Epithelial cell of esophagus (primary cell): Measurements from ENCODE around the gene LPIN3.

Experiments
- DNase-seq: peaks from one replicate; pipeline ENCODE4 v3.0.0; 2010; ENCODE audit warnings: low read depth
- H3K4me3 ChIP-seq: 2 replicates; pipeline ENCODE4 v1.5.1; 2011; ENCODE audit warnings: mild to moderate bottlenecking, low read length, control low read depth
- TF ChIP-seq, protein P1 (sequence below): IDR thresholded peaks from 2 replicates; pipeline ENCODE4 v1.5.1; 2011; ENCODE audit warnings: low read depth, mild to moderate bottlenecking, low read length, control low read depth, inconsistent platforms; ENCODE audit not compliant: insufficient read depth; ENCODE audit errors: missing control alignments

Gene LPIN3, protein sequence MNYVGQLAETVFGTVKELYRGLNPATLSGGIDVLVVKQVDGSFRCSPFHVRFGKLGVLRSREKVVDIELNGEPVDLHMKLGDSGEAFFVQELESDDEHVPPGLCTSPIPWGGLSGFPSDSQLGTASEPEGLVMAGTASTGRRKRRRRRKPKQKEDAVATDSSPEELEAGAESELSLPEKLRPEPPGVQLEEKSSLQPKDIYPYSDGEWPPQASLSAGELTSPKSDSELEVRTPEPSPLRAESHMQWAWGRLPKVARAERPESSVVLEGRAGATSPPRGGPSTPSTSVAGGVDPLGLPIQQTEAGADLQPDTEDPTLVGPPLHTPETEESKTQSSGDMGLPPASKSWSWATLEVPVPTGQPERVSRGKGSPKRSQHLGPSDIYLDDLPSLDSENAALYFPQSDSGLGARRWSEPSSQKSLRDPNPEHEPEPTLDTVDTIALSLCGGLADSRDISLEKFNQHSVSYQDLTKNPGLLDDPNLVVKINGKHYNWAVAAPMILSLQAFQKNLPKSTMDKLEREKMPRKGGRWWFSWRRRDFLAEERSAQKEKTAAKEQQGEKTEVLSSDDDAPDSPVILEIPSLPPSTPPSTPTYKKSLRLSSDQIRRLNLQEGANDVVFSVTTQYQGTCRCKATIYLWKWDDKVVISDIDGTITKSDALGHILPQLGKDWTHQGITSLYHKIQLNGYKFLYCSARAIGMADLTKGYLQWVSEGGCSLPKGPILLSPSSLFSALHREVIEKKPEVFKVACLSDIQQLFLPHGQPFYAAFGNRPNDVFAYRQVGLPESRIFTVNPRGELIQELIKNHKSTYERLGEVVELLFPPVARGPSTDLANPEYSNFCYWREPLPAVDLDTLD

DNA sequence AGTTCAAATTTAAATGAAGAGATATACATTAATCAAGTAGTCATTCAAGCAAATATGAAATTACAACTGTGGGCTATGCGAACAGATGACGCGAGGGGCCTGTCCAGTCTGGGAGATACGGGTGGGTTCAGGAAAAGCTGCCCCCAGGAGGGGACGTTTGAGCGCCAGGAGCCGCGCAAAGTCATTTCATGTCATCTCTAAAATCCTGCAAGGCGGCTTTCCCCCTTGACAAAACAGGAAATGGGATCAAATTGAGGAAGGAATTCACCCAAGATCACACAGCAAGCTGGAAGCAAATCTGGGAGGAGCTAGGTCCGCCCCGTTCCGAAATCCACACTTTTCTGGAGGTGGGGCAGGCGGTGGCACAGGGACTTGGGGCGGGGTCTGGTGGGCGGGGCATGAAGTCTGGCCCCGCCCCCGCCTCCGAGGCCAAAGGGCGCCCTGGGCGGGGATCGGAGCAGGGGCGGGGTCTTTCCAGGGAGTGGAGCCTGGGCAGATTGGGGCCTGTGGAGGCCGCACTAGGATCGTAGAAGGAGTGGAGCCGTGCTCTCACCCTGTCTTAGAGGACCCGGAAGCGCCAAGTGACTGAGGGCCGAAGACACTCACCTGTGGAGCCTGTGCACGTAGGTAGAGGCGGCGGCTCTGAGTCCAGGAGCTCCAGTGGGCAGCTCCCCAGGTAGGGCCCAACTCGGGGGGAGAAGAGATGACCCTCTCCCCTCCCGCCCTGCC lies at the start of gene LPIN3:
LPIN3 (plus strand) TSS at position 495 of the 729 bp plus-strand sequence. CDS start 4,983 bp downstream, outside the sequence.
- DNase-seq, result peak; percentile 96
- TF ChIP-seq, protein P1, sequence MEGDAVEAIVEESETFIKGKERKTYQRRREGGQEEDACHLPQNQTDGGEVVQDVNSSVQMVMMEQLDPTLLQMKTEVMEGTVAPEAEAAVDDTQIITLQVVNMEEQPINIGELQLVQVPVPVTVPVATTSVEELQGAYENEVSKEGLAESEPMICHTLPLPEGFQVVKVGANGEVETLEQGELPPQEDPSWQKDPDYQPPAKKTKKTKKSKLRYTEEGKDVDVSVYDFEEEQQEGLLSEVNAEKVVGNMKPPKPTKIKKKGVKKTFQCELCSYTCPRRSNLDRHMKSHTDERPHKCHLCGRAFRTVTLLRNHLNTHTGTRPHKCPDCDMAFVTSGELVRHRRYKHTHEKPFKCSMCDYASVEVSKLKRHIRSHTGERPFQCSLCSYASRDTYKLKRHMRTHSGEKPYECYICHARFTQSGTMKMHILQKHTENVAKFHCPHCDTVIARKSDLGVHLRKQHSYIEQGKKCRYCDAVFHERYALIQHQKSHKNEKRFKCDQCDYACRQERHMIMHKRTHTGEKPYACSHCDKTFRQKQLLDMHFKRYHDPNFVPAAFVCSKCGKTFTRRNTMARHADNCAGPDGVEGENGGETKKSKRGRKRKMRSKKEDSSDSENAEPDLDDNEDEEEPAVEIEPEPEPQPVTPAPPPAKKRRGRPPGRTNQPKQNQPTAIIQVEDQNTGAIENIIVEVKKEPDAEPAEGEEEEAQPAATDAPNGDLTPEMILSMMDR, result peak; percentile 39
- peak within 1 kb of the TSS; percentile 65 for H3K4me3 ChIP-seq

GRCh38 chr20:41293269-41294037 lies 47.2 kb upstream of the LPIN3 start:
- H3K4me3 ChIP-seq, result no peak overlapping the region
- DNase-seq, result no peak
- TF ChIP-seq, protein P1, result no peak

GRCh38 chr20:41299899-41300298 lies 40.7 kb upstream of the LPIN3 start:
- no peak for DNase-seq
- H3K4me3 ChIP-seq, result no peak overlapping the region
- TF ChIP-seq, protein P1, result no peak

GRCh38 chr20:41300383-41300782 lies 40.2 kb upstream of the LPIN3 start:
- TF ChIP-seq, protein P1, result no peak
- H3K4me3 ChIP-seq, result no peak overlapping the region
- DNase-seq, result no peak

DNA sequence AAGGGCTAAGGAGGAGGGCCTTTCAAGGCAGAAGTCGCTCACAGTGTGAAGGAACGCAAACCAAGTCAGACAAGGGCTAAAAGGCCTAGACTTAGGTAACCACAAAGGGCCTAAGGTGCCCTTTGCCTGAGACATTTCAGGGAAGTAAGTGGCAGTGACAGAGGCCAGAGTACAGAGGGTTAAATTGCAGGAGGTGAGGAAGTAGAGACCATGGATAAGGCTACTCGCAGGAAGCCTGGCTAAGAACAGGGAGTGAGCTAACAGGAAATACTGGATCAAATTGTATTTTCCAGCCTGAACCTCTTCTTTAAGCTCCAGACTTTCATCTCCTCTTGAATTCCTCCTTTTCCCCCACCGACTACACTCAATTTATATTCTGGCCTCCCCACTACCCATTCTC lies 39.7 kb upstream of the LPIN3 start:
- TF ChIP-seq, protein P1, result no peak
- H3K4me3 ChIP-seq, result no peak overlapping the region
- DNase-seq, result no peak

DNA sequence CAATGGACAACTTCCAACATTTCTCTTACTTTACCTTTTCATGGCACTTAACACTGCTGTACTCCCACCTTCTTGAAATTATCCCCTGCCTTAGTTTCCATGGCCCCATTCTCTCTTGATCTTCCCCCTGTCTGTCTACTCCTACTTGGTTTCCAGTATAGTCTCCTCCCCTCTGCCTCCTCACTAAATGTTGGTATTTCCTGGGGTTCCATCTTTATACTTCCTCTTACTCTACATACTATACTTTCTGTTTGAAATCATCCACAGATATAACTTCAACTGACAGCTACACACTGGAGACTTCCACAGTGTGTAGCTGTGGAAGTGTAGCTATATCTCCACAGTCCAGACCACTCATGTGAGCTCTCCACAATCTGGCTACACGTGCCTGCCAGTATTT lies 36.6 kb upstream of the LPIN3 start:
- DNase-seq, result no peak
- H3K4me3 ChIP-seq, result no peak overlapping the region
- TF ChIP-seq, protein P1, result no peak
